ENCODE measurements around the gene SVEP1. TPM values are rescaled to one million over a fixed set of nuclear protein-coding genes. Genes with fewer than 3 reads are reported as not detected.

The SVEP1 gene
- polyA plus RNA-seq, 1 donor (not counting 4 experiments of a cell fraction or from before 2014, with no cell fraction given) = 0.14 TPM

- H3K36me3 ChIP-seq (ENCODE audit: control insufficient read depth in 2 of 2, extremely low read depth in 1 of 2, insufficient read depth in 2 of 2, low read length in 2 of 2) = no peaks in the 10 kb centered on the region
- H3K9me1 ChIP-seq (ENCODE audit: control insufficient read depth, extremely low read depth, insufficient read depth, low read length) = no peaks in the 10 kb centered on the region
- TF ChIP-seq CTCF (optimal IDR thresholded peaks at IDR 0.05 in 1 of 3, IDR thresholded peaks at IDR 0.05 in 1 of 3, conservative IDR thresholded peaks at IDR 0.05 in 1 of 3; ENCODE audit: extremely low read depth in 1 of 3, insufficient read depth in 2 of 3, low read length in 3 of 3) (no peak), EZH2 (IDR thresholded peaks at IDR 0.05; ENCODE audit: low read length) (no peak)
- peaks cover 10% of the 10 kb centered on the region for H3K4me1 ChIP-seq (ENCODE audit: control insufficient read depth, extremely low read depth, insufficient read depth, low read length)
- dilution Hi-C loops (cut with MboI; ENCODE audit: extremely low pct_ligation_motif_present, low sequenced_read_pairs) = no loop called here
- no peaks in the 10 kb centered on the region for H4K20me1 ChIP-seq (ENCODE audit: control insufficient read depth, extremely low read depth, insufficient read depth, low read length)
- no peaks in the 10 kb centered on the region for H3K79me2 ChIP-seq (ENCODE audit: control insufficient read depth, insufficient read depth, low read length)
- no peak overlapping the region for H3K4me3 ChIP-seq (ENCODE audit: control insufficient read depth in 2 of 3, extremely low read depth in 1 of 3, insufficient read depth in 2 of 3, low read depth in 1 of 3, low read length in 3 of 3)
- H3K4me2 ChIP-seq (ENCODE audit: control insufficient read depth, extremely low read depth, insufficient read depth, low read depth, low read length) = no peak overlapping the region
- DNase-seq (ENCODE audit: low read depth, low spot score) (no peak), FAIRE-seq (no peak)
- H3K9ac ChIP-seq (ENCODE audit: control insufficient read depth, extremely low read depth, insufficient read depth, low read length) = no peak overlapping the region
- no peaks in the 10 kb centered on the region for H3K27me3 ChIP-seq (ENCODE audit: control insufficient read depth, extremely low read depth, insufficient read depth, low read length)
- no peak overlapping the region for H2AFZ ChIP-seq (ENCODE audit: control insufficient read depth, low read length)
- no peak overlapping the region for H3K27ac ChIP-seq (ENCODE audit: control insufficient read depth, insufficient read depth, low read length)
- no peaks in the 10 kb centered on the region for H3K9me3 ChIP-seq (ENCODE audit: control insufficient read depth, low read depth, low read length)
These were observed 26.0 kb upstream of the SVEP1 start for GRCh38 chr9:110605565-110605964.

- H3K4me2 ChIP-seq (ENCODE audit: control insufficient read depth, extremely low read depth, insufficient read depth, low read depth, low read length) = no peak overlapping the region
These were observed 24.6 kb upstream of the SVEP1 start for GRCh38 chr9:110604171-110604601.

More at GRCh38 chr9:110604171-110604601, 24.6 kb upstream of the SVEP1 start:
- TF ChIP-seq EZH2 (IDR thresholded peaks at IDR 0.05; ENCODE audit: low read length) (no peak), CTCF (optimal IDR thresholded peaks at IDR 0.05 in 1 of 3, IDR thresholded peaks at IDR 0.05 in 1 of 3, conservative IDR thresholded peaks at IDR 0.05 in 1 of 3; ENCODE audit: extremely low read depth in 1 of 3, insufficient read depth in 2 of 3, low read length in 3 of 3) (no peak)
- dilution Hi-C loops (cut with MboI; ENCODE audit: extremely low pct_ligation_motif_present, low sequenced_read_pairs) = no loop called here
- no peak overlapping the region for H2AFZ ChIP-seq (ENCODE audit: control insufficient read depth, low read length)
- H4K20me1 ChIP-seq (ENCODE audit: control insufficient read depth, extremely low read depth, insufficient read depth, low read length) = no peaks in the 10 kb centered on the region
- no peaks in the 10 kb centered on the region for H3K79me2 ChIP-seq (ENCODE audit: control insufficient read depth, insufficient read depth, low read length)
- no peaks in the 10 kb centered on the region for H3K36me3 ChIP-seq (ENCODE audit: control insufficient read depth in 2 of 2, extremely low read depth in 1 of 2, insufficient read depth in 2 of 2, low read length in 2 of 2)
- no peaks in the 10 kb centered on the region for H3K9me3 ChIP-seq (ENCODE audit: control insufficient read depth, low read depth, low read length)
- DNase-seq (ENCODE audit: low read depth, low spot score) (no peak), FAIRE-seq (no peak)
- no peak overlapping the region for H3K4me3 ChIP-seq (ENCODE audit: control insufficient read depth in 2 of 3, extremely low read depth in 1 of 3, insufficient read depth in 2 of 3, low read depth in 1 of 3, low read length in 3 of 3)
- H3K4me1 ChIP-seq (ENCODE audit: control insufficient read depth, extremely low read depth, insufficient read depth, low read length) = peaks cover 10% of the 10 kb centered on the region
- no peaks in the 10 kb centered on the region for H3K27me3 ChIP-seq (ENCODE audit: control insufficient read depth, extremely low read depth, insufficient read depth, low read length)
- H3K27ac ChIP-seq (ENCODE audit: control insufficient read depth, insufficient read depth, low read length) = no peak overlapping the region
- no peak overlapping the region for H3K9ac ChIP-seq (ENCODE audit: control insufficient read depth, extremely low read depth, insufficient read depth, low read length)
- no peaks in the 10 kb centered on the region for H3K9me1 ChIP-seq (ENCODE audit: control insufficient read depth, extremely low read depth, insufficient read depth, low read length)

Measured in keratinocyte (primary cell).